ENCODE results near the gene LSM3. TPM values are rescaled to one million over a fixed set of nuclear protein-coding genes. Genes with fewer than 3 reads are reported as not detected.

LSM3 gene
- total RNA-seq, 1 experiment from 2014 or later: 17.4 TPM

GRCh38 chr3:14162178-14162577, 16.4 kb upstream of the LSM3 start:
- Histone ChIP-seq H3K27me3 (ENCODE audit: insufficient read depth, low read length) (no peaks in the 10 kb centered on the region), H3K4me2 (ENCODE audit: low read length) (no peak overlapping the region), H3K36me3 (ENCODE audit: control insufficient read depth in 1 of 2, insufficient read depth in 2 of 2, low read length in 2 of 2) (peaks cover 56 to 77% of the 10 kb centered on the region in 2 experiments), H2AFZ (ENCODE audit: low read depth, low read length, poor library complexity, severe bottlenecking) (no peak overlapping the region), H4K20me1 (ENCODE audit: insufficient read depth) (no peaks in the 10 kb centered on the region), H3K4me3 (replicated peaks in 1 of 2; ENCODE audit: low read depth in 1 of 2, low read length in 2 of 2) (no peak overlapping the region), H3K4me1 (ENCODE audit: control insufficient read depth in 1 of 2, insufficient read depth in 2 of 2, low read length in 2 of 2) (no peaks in the 10 kb centered on the region), H3K9ac (ENCODE audit: low read length) (no peak overlapping the region), H3K9me2 (ENCODE audit: insufficient read depth) (no peaks in the 10 kb centered on the region), H3K27ac (ENCODE audit: low read depth, low read length) (no peak overlapping the region), H3K9me3 (ENCODE audit: control insufficient read depth in 1 of 2, insufficient read depth in 1 of 2, low read depth in 1 of 2, low read length in 2 of 2) (peaks cover 7 to 8% of the 10 kb centered on the region in 2 experiments; a peak in 2 of 4 replicates), H3K79me2 (ENCODE audit: insufficient read depth, low read length) (no peaks in the 10 kb centered on the region)
- ChIA-PET POLR2A (interaction anchor here (1.6 kb wide), 1 partner anchor 16 kb away, joined by 4 read pairs; the partner anchor contains the start of genes LSM3 and XPC), RAD21 (ENCODE audit: low non-redundant PET in 1 of 2, low total read pairs in 2 of 2, uncharacterized antibody in 2 of 2, unreplicated experiment in 2 of 2) (no interaction called here), CTCF (no interaction called here)
- ATAC-seq: no peak
- TF ChIP-seq SIN3A (IDR thresholded peaks at IDR 0.05; ENCODE audit: low read depth) (no peak), CTCF (IDR thresholded peaks at IDR 0.05 in 2 of 3, conservative IDR thresholded peaks at IDR 0.05 in 1 of 3; ENCODE audit: borderline replicate concordance in 1 of 3, insufficient read depth in 1 of 3, low read depth in 2 of 3, low read length in 2 of 3) (no peak), REST (IDR thresholded peaks at IDR 0.05; ENCODE audit: low read depth) (no peak), SP1 (IDR thresholded peaks at IDR 0.05; ENCODE audit: low read depth) (no peak), CEBPB (IDR thresholded peaks at IDR 0.05; ENCODE audit: low read depth) (no peak), TCF7L2 (IDR thresholded peaks at IDR 0.05; ENCODE audit: borderline replicate concordance, extremely low read depth, insufficient read depth, insufficient read length) (no peak), ZNF274 (IDR thresholded peaks at IDR 0.05; ENCODE audit: low read depth, low read length) (no peak), ZFX (IDR thresholded peaks at IDR 0.05) (no peak), POLR2AphosphoS5 (IDR thresholded peaks at IDR 0.05; ENCODE audit: low read depth, low read length) (no peak), POLR2A (IDR thresholded peaks at IDR 0.05; ENCODE audit: borderline replicate concordance, extremely low read depth, insufficient read depth, insufficient read length) (no peak), SRF (IDR thresholded peaks at IDR 0.05; ENCODE audit: low read depth) (no peak), ZBTB33 (IDR thresholded peaks at IDR 0.05; ENCODE audit: extremely low read depth, insufficient replicate concordance, low read length) (no peak), RAD21 (IDR thresholded peaks at IDR 0.05; ENCODE audit: low read depth) (no peak), EZH2 (IDR thresholded peaks at IDR 0.05) (no peak), YY1 (IDR thresholded peaks at IDR 0.05; ENCODE audit: extremely low read depth, insufficient replicate concordance, low read depth, low read length) (no peak), MAX (IDR thresholded peaks at IDR 0.05) (no peak), ELF1 (IDR thresholded peaks at IDR 0.05; ENCODE audit: borderline replicate concordance, low read depth) (no peak), CBX3 (IDR thresholded peaks at IDR 0.05; ENCODE audit: low read depth) (no peak), FOSL1 (IDR thresholded peaks at IDR 0.05; ENCODE audit: low read depth) (no peak)
- no TSS peak for BruUV-seq (replicated peaks)
- intact Hi-C loops (cut with micrococcal nuclease): no loop called here
- DNase-seq (ENCODE audit: low read depth, low spot score): no peak

Data from HCT116 (cell line).